Measurements from ENCODE around the gene MRGPRG. TPM values are rescaled to one million over a fixed set of nuclear protein-coding genes. Genes with fewer than 3 reads are reported as not detected.

Gene MRGPRG
- total RNA-seq, 1 experiment from 2014 or later = not detected

DNA sequence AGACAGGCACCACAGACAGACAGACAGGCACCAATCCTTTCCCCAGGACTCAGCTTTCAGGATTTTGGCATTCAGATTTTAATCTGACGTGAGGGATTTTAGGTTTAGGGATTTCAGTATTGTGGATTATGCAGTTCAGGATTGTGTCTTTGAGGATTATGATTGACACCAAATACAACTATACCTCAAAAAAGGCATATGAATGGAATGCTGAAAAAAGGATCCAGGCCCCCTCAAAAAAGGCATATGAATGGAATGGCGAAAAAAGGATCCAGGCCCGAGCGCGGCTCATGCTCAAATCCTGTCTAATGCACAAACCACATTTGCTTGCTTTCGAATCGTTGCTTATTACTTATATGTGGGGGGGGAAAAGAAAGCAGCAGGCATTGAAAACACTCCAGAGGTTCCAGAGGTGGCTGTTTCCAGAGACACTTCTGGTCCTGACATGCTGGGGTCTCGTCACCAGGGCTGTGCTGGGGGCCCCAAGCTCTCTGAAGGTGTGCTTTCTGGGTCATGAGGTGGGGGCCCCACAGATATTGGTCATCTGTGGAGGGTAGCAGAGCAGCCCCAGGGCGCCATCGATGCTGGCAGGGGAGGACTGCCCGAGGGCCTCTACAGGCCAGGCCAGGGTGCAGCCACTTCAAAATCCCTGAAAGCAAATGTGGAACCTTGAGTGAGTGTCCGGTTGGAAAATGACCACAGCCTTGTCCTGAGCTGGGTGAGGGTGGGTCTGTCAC, 36.7 kb downstream of the MRGPRG start:
- DNase-seq (ENCODE audit: low read depth, low spot score) (no peak), ATAC-seq (no peak)
- no peaks in the 10 kb centered on the region for H3K9me3 ChIP-seq (ENCODE audit: control insufficient read depth in 1 of 2, insufficient read depth in 1 of 2, low read depth in 1 of 2, low read length in 2 of 2)
- BruUV-seq (replicated peaks) = no TSS peak
- no peaks in the 10 kb centered on the region for H3K27me3 ChIP-seq (ENCODE audit: insufficient read depth, low read length)
- intact Hi-C loops (cut with micrococcal nuclease) = no loop called here
- ChIA-PET CTCF (no interaction called here), RAD21 (ENCODE audit: low non-redundant PET in 1 of 2, low total read pairs in 2 of 2, uncharacterized antibody in 2 of 2, unreplicated experiment in 2 of 2) (no interaction called here), POLR2A (no interaction called here)
- no peaks in the 10 kb centered on the region for H3K4me1 ChIP-seq (ENCODE audit: control insufficient read depth in 1 of 2, insufficient read depth in 2 of 2, low read length in 2 of 2)
- H3K4me3 ChIP-seq (replicated peaks in 1 of 2; ENCODE audit: low read depth in 1 of 2, low read length in 2 of 2) = no peak overlapping the region
- no peak overlapping the region for H2AFZ ChIP-seq (ENCODE audit: low read depth, low read length, poor library complexity, severe bottlenecking)
- TF ChIP-seq CBX3 (IDR thresholded peaks at IDR 0.05; ENCODE audit: low read depth) (no peak), ELF1 (IDR thresholded peaks at IDR 0.05; ENCODE audit: borderline replicate concordance, low read depth) (no peak), ZFX (IDR thresholded peaks at IDR 0.05) (no peak), POLR2A (IDR thresholded peaks at IDR 0.05; ENCODE audit: borderline replicate concordance, extremely low read depth, insufficient read depth, insufficient read length) (no peak), EZH2 (IDR thresholded peaks at IDR 0.05) (no peak), JUND (IDR thresholded peaks at IDR 0.05) (no peak), SRF (IDR thresholded peaks at IDR 0.05; ENCODE audit: low read depth) (no peak), YY1 (IDR thresholded peaks at IDR 0.05; ENCODE audit: extremely low read depth, insufficient replicate concordance, low read depth, low read length) (no peak), FOSL1 (IDR thresholded peaks at IDR 0.05; ENCODE audit: low read depth) (no peak), SIN3A (IDR thresholded peaks at IDR 0.05; ENCODE audit: low read depth) (no peak), EZH2phosphoT487 (IDR thresholded peaks at IDR 0.05; ENCODE audit: borderline replicate concordance) (no peak), CEBPB (IDR thresholded peaks at IDR 0.05; ENCODE audit: low read depth) (no peak), TCF7L2 (IDR thresholded peaks at IDR 0.05; ENCODE audit: borderline replicate concordance, extremely low read depth, insufficient read depth, insufficient read length) (no peak), ZNF274 (IDR thresholded peaks at IDR 0.05; ENCODE audit: low read depth, low read length) (no peak)
- TF ChIP-seq, protein P1, sequence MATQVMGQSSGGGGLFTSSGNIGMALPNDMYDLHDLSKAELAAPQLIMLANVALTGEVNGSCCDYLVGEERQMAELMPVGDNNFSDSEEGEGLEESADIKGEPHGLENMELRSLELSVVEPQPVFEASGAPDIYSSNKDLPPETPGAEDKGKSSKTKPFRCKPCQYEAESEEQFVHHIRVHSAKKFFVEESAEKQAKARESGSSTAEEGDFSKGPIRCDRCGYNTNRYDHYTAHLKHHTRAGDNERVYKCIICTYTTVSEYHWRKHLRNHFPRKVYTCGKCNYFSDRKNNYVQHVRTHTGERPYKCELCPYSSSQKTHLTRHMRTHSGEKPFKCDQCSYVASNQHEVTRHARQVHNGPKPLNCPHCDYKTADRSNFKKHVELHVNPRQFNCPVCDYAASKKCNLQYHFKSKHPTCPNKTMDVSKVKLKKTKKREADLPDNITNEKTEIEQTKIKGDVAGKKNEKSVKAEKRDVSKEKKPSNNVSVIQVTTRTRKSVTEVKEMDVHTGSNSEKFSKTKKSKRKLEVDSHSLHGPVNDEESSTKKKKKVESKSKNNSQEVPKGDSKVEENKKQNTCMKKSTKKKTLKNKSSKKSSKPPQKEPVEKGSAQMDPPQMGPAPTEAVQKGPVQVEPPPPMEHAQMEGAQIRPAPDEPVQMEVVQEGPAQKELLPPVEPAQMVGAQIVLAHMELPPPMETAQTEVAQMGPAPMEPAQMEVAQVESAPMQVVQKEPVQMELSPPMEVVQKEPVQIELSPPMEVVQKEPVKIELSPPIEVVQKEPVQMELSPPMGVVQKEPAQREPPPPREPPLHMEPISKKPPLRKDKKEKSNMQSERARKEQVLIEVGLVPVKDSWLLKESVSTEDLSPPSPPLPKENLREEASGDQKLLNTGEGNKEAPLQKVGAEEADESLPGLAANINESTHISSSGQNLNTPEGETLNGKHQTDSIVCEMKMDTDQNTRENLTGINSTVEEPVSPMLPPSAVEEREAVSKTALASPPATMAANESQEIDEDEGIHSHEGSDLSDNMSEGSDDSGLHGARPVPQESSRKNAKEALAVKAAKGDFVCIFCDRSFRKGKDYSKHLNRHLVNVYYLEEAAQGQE (IDR thresholded peaks at IDR 0.05; ENCODE audit: low read depth) = no peak
- TF ChIP-seq, protein P2, sequence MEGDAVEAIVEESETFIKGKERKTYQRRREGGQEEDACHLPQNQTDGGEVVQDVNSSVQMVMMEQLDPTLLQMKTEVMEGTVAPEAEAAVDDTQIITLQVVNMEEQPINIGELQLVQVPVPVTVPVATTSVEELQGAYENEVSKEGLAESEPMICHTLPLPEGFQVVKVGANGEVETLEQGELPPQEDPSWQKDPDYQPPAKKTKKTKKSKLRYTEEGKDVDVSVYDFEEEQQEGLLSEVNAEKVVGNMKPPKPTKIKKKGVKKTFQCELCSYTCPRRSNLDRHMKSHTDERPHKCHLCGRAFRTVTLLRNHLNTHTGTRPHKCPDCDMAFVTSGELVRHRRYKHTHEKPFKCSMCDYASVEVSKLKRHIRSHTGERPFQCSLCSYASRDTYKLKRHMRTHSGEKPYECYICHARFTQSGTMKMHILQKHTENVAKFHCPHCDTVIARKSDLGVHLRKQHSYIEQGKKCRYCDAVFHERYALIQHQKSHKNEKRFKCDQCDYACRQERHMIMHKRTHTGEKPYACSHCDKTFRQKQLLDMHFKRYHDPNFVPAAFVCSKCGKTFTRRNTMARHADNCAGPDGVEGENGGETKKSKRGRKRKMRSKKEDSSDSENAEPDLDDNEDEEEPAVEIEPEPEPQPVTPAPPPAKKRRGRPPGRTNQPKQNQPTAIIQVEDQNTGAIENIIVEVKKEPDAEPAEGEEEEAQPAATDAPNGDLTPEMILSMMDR (IDR thresholded peaks at IDR 0.05 in 2 of 3, conservative IDR thresholded peaks at IDR 0.05 in 1 of 3; ENCODE audit: borderline replicate concordance in 1 of 3, insufficient read depth in 1 of 3, low read depth in 2 of 3, low read length in 2 of 3) = no peak
- TF ChIP-seq, protein P3, sequence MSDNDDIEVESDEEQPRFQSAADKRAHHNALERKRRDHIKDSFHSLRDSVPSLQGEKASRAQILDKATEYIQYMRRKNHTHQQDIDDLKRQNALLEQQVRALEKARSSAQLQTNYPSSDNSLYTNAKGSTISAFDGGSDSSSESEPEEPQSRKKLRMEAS (IDR thresholded peaks at IDR 0.05) = no peak
- TF ChIP-seq, protein P4, sequence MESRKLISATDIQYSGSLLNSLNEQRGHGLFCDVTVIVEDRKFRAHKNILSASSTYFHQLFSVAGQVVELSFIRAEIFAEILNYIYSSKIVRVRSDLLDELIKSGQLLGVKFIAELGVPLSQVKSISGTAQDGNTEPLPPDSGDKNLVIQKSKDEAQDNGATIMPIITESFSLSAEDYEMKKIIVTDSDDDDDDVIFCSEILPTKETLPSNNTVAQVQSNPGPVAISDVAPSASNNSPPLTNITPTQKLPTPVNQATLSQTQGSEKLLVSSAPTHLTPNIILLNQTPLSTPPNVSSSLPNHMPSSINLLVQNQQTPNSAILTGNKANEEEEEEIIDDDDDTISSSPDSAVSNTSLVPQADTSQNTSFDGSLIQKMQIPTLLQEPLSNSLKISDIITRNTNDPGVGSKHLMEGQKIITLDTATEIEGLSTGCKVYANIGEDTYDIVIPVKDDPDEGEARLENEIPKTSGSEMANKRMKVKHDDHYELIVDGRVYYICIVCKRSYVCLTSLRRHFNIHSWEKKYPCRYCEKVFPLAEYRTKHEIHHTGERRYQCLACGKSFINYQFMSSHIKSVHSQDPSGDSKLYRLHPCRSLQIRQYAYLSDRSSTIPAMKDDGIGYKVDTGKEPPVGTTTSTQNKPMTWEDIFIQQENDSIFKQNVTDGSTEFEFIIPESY (IDR thresholded peaks at IDR 0.05; ENCODE audit: extremely low read depth, insufficient replicate concordance, low read length) = no peak
- H3K36me3 ChIP-seq (ENCODE audit: control insufficient read depth in 1 of 2, insufficient read depth in 2 of 2, low read length in 2 of 2) = no peaks in the 10 kb centered on the region
- H3K27ac ChIP-seq (ENCODE audit: low read depth, low read length) = no peak overlapping the region
- H3K79me2 ChIP-seq (ENCODE audit: insufficient read depth, low read length) = no peaks in the 10 kb centered on the region
- H3K4me2 ChIP-seq (ENCODE audit: low read length) = no peak overlapping the region
- H4K20me1 ChIP-seq (ENCODE audit: insufficient read depth) = no peaks in the 10 kb centered on the region
- H3K9me2 ChIP-seq (ENCODE audit: insufficient read depth) = no peaks in the 10 kb centered on the region
- H3K9ac ChIP-seq (ENCODE audit: low read length) = no peak overlapping the region

All from HCT116 (cell line).